K562 (cell line): ENCODE results near the gene METTL25. TPM values are rescaled to one million over a fixed set of nuclear protein-coding genes. Genes with fewer than 3 reads are reported as not detected.

Experiments used
- ATAC-seq: fragments of 200-7000 bp; cut with Tn5 transposase; 3 replicates; pipeline ENCODE4 v1.9.1; 2020; ENCODE audit warnings: moderate library complexity
- BruUV-seq: library from RNA; stranded (reverse); fragments of 400-500 nt; replicated peaks from 2 replicates; lab custom pipeline; 2021; lab: Mats Ljungman, UMichigan
- CTCF ChIA-PET: fragments of 300-600 bp; formaldehyde crosslinking; extraction: SDS; loops from one replicate; lab custom pipeline; 2021; ENCODE audit warnings: low intra/inter-chr PET ratio; lab: Yijun Ruan, JAX
- POLR2A ChIA-PET: fragments of 300-600, 350-650 bp; sonication (Branson Sonifier 250); formaldehyde crosslinking; extraction: SDS; loops from one replicate; lab custom pipeline; 2021; ENCODE audit warnings: antibody characterized with exemption, inconsistent platforms; lab: Yijun Ruan, JAX
- DNase-seq, 4 experiments: peaks; one replicate each; pipeline versions ENCODE4 v3.0.0 to v3.0.0-alpha.2; 2011 to 2018; ENCODE audit warnings: low spot score in 3 of 4, mixed read lengths in 3 of 4; ENCODE audit errors: extremely low read depth in 1 of 4
- FAIRE-seq: peaks from 2 replicates; lab custom pipeline; 2011; peaks lifted over from hg19 to GRCh38; lab: Jason Lieb, UNC
- H2AFZ ChIP-seq: 2 replicates; pipeline ENCODE4 v1.6.0; 2011; ENCODE audit warnings: low read depth, low read length, control low read depth, inconsistent platforms
- H3K27ac ChIP-seq: fragments of 200-600 bp; 3 replicates; pipeline ENCODE4 v1.8.0; 2011; ENCODE audit warnings: low read depth, mild to moderate bottlenecking, control low read depth, inconsistent platforms, low read length, moderate library complexity, mixed read lengths; ENCODE audit errors: extremely low read depth
- H3K27me3 ChIP-seq, 2 experiments: fragments of 300-600 bp in 1 of 2; 2 replicates in 1 of 2; 3 replicates in 1 of 2; pipeline versions ENCODE4 v1.6.0 to v1.8.0; 2011; ENCODE audit warnings: inconsistent platforms in 2 of 2, low read length in 2 of 2, mild to moderate bottlenecking in 1 of 2, mixed read lengths in 1 of 2, moderate library complexity in 1 of 2; ENCODE audit not compliant: control insufficient read depth in 2 of 2, insufficient read depth in 2 of 2
- H3K36me3 ChIP-seq: fragments of 300-600 bp; 3 replicates; pipeline ENCODE4 v1.8.0; 2011; ENCODE audit warnings: mild to moderate bottlenecking, low read length, inconsistent platforms; ENCODE audit not compliant: control insufficient read depth, insufficient read depth
- H3K4me1 ChIP-seq, 2 experiments: fragments of 200-600 bp in 1 of 2; replicated peaks in 1 of 2; 2 replicates in 1 of 2; 3 replicates in 1 of 2; pipeline versions ENCODE4 v1.5.1 to v1.8.0; 2011; ENCODE audit warnings: inconsistent platforms in 2 of 2, low read length in 2 of 2, mild to moderate bottlenecking in 1 of 2, mixed read lengths in 1 of 2, moderate library complexity in 1 of 2; ENCODE audit not compliant: control insufficient read depth in 2 of 2, insufficient read depth in 2 of 2
- H3K4me2 ChIP-seq: 2 replicates; pipeline ENCODE4 v1.6.1; 2011; ENCODE audit warnings: low read length, control low read depth, inconsistent platforms, mixed read lengths; ENCODE audit not compliant: insufficient read depth
- H3K4me3 ChIP-seq: fragments of 200-600 bp; sonication (generic), shearing (Covaris generic); 2 replicates; pipeline ENCODE4 v1.5.1; 2016; ENCODE audit warnings: control low read depth, inconsistent platforms
- H3K79me2 ChIP-seq: fragments of 200-600 bp; 3 replicates; pipeline ENCODE4 v1.8.0; 2011; ENCODE audit warnings: low read length, inconsistent platforms; ENCODE audit not compliant: control insufficient read depth, insufficient read depth
- H3K9ac ChIP-seq, 2 experiments: 2 replicates each; pipeline versions ENCODE4 v1.6.0 to v1.6.1; 2011; ENCODE audit warnings: low read depth in 2 of 2, low read length in 2 of 2, control low read depth in 1 of 2, inconsistent platforms in 1 of 2, mild to moderate bottlenecking in 1 of 2, mixed read lengths in 1 of 2; ENCODE audit not compliant: insufficient read depth in 1 of 2
- H3K9me1 ChIP-seq: one replicate; pipeline ENCODE4 v1.6.0; 2011; ENCODE audit warnings: inconsistent platforms, mild to moderate bottlenecking, low read length, moderate library complexity; ENCODE audit not compliant: control insufficient read depth, insufficient read depth
- H3K9me3 ChIP-seq: replicated peaks from 2 replicates; pipeline ENCODE4 v1.5.1; 2011; ENCODE audit warnings: low read depth, low read length, inconsistent platforms; ENCODE audit not compliant: control insufficient read depth, insufficient read depth
- H4K20me1 ChIP-seq: replicated peaks from 2 replicates; pipeline ENCODE4 v1.6.1; 2011; ENCODE audit warnings: low read length, inconsistent platforms, mixed read lengths; ENCODE audit not compliant: control insufficient read depth, insufficient read depth
- CBX1 ChIP-seq: sonication (generic); IDR thresholded peaks from 2 replicates; pipeline ENCODE4 v1.6.1; 2016; ENCODE audit warnings: antibody characterized with exemption, low read depth, mild to moderate bottlenecking
- EGR1 ChIP-seq: fragments of 450-650 bp; conservative IDR thresholded peaks from 2 replicates; pipeline ENCODE4 v1.6.1; 2017; ENCODE audit warnings: mild to moderate bottlenecking
- FUS ChIP-seq: fragments of 200-400 bp; formaldehyde crosslinking; optimal IDR thresholded peaks from 2 replicates; pipeline ENCODE3; 2017; ENCODE audit warnings: low read depth, low read length
- HOMEZ ChIP-seq: fragments of 250-450 bp; sonication (Bioruptor Pico); IDR thresholded peaks from 2 replicates; pipeline ENCODE4 v1.4.0; 2020; ENCODE audit warnings: mild to moderate bottlenecking, moderate library complexity
- ILF3 ChIP-seq: fragments of 450-650 bp; IDR thresholded peaks from 2 replicates; pipeline ENCODE4 v1.6.1; 2018; ENCODE audit warnings: antibody characterized with exemption, mild to moderate bottlenecking, moderate library complexity, borderline replicate concordance
- MAX ChIP-seq: sonication (generic); formaldehyde crosslinking; IDR thresholded peaks from 2 replicates; pipeline ENCODE4 v1.9.0; 2022; ENCODE audit warnings: mild to moderate bottlenecking, missing genetic modification reagents
- MCM3 ChIP-seq: fragments of 450-650 bp; IDR thresholded peaks from 2 replicates; pipeline ENCODE4 v1.6.1; 2016
- NFIX ChIP-seq: fragments of 250-450 bp; sonication (Bioruptor Pico); IDR thresholded peaks from 2 replicates; pipeline ENCODE4 v1.4.0; 2020; ENCODE audit warnings: low read depth, mild to moderate bottlenecking, moderate library complexity
- POLR2B ChIP-seq: fragments of 450-650 bp; IDR thresholded peaks from 2 replicates; pipeline ENCODE4 v1.6.1; 2018; ENCODE audit warnings: low read depth; ENCODE audit not compliant: partially characterized antibody
- RBM17 ChIP-seq: fragments of 200-400 bp; formaldehyde crosslinking; IDR thresholded peaks from 2 replicates; pipeline ENCODE4 v1.6.1; 2017; ENCODE audit warnings: low read depth, mild to moderate bottlenecking, low read length, borderline replicate concordance
- RFX7 ChIP-seq: fragments of 250-450 bp; sonication (Bioruptor Pico); IDR thresholded peaks from 2 replicates; pipeline ENCODE4 v1.5.1; 2021; ENCODE audit warnings: mild to moderate bottlenecking
- TAF9B ChIP-seq: fragments of 450-650 bp; IDR thresholded peaks from 2 replicates; pipeline ENCODE4 v1.6.1; 2018; ENCODE audit warnings: mild to moderate bottlenecking; ENCODE audit not compliant: partially characterized antibody
- TFE3 ChIP-seq: fragments of 450-650 bp; formaldehyde crosslinking; IDR thresholded peaks from 2 replicates; pipeline ENCODE4 v1.4.0; 2020; ENCODE audit warnings: mild to moderate bottlenecking, mixed read lengths
- ZBED1 ChIP-seq: IDR thresholded peaks from 2 replicates; pipeline ENCODE4 v1.6.1; 2014
- ZBTB1 ChIP-seq: sonication (generic); formaldehyde crosslinking; IDR thresholded peaks from 2 replicates; pipeline ENCODE4 v1.8.1; 2023; ENCODE audit warnings: missing genetic modification reagents, low read depth, mild to moderate bottlenecking, borderline replicate concordance
- ZBTB8A ChIP-seq: fragments of 450-650 bp; IDR thresholded peaks from 2 replicates; pipeline ENCODE4 v1.6.1; 2018; ENCODE audit warnings: mild to moderate bottlenecking, moderate library complexity; ENCODE audit not compliant: partially characterized antibody
- ZNF24 ChIP-seq: fragments of 450-650 bp; IDR thresholded peaks from 2 replicates; pipeline ENCODE4 v1.6.1; 2016
- in situ Hi-C: fragments of 300-500 bp; cut with MboI; formaldehyde crosslinking; loops from 4 replicates; pipeline ENCODE4 v1.15.0; 2018; ENCODE audit warnings: inconsistent platforms, mixed read lengths
- intact Hi-C: fragments of 100-400 bp; cut with micrococcal nuclease; formaldehyde crosslinking; loops from 2 replicates; pipeline ENCODE4 v1.14.2; 2022
- polyA plus RNA-seq, 8 experiments: library from polyadenylated mRNA; depleted of rRNA in 4 of 8; stranded (reverse) in 5 of 8; unstranded in 3 of 8; fragments of >200 nt; fragmentation: Nextera tagmentation in 2 of 8; fragmentation: Illumina TruSeq in 1 of 8; extraction: Ambion mirVana in 2 of 8; extraction: Trizol in 1 of 8; gene quantifications; 2 replicates each; pipeline versions ENCODE4 v1.2.1 to v1.2.3, GENCODE V29; 2011 to 2014; ENCODE audit warnings: inconsistent platforms in 1 of 8, missing spikeins in 1 of 8
- total RNA-seq, 7 experiments: library from RNA; depleted of rRNA in 6 of 7; stranded (reverse); fragments of >200 nt in 6 of 7; fragmentation: Illumina TruSeq in 2 of 7; extraction: Trizol in 2 of 7; gene quantifications; 2 replicates each; pipeline versions ENCODE4 v1.2.1 to v1.2.3, GENCODE V29; 2011 to 2021; ENCODE audit warnings: low replicate concordance in 1 of 7

METTL25 gene
- total and polyA plus RNA-seq, 9 of the 15 experiments (the other 6 are each of a cell fraction or from before 2014, with no cell fraction given) = 0.50 to 2.4 (median 1.9) TPM

- H3K4me3 ChIP-seq = no peak overlapping the region
- H3K27ac ChIP-seq = no peak overlapping the region
- no peak overlapping the region for H3K9ac ChIP-seq
- in situ Hi-C loops (no loop called here), intact Hi-C loops (no loop called here)
- FAIRE-seq = no peak
- no peaks in the 10 kb centered on the region for H3K4me1 ChIP-seq
- H3K27me3 ChIP-seq = no peaks in the 10 kb centered on the region
- no peak overlapping the region for H2AFZ ChIP-seq
- 0 out of 2 replicates have a peak, but pooled peaks cover 4% of the 10 kb centered on the region for H3K9me3 ChIP-seq
- H3K36me3 ChIP-seq = no peaks in the 10 kb centered on the region
- H4K20me1 ChIP-seq = no peaks in the 10 kb centered on the region
- H3K4me2 ChIP-seq = no peak overlapping the region
- ATAC-seq = no peak
- H3K9me1 ChIP-seq = no peaks in the 10 kb centered on the region
- BruUV-seq = no TSS peak
- no peaks in the 10 kb centered on the region for H3K79me2 ChIP-seq
- no peak for DNase-seq
- TF ChIP-seq MAX (CRISPR knock-in tag) = no peak
- TF ChIP-seq MCM3 = no peak
- TF ChIP-seq EGR1 = no peak
- TF ChIP-seq RFX7 (CRISPR knock-in tag) = no peak
- TF ChIP-seq ILF3 = no peak
- no peak for TF ChIP-seq ZBED1
- TF ChIP-seq HOMEZ (CRISPR knock-in tag) = no peak
- TF ChIP-seq NFIX = no peak
- no peak for TF ChIP-seq TFE3
- no peak for TF ChIP-seq FUS
- TF ChIP-seq TAF9B = no peak
- TF ChIP-seq ZBTB1 (CRISPR knock-in tag) = no peak
- TF ChIP-seq ZNF24 = no peak
- no peak for TF ChIP-seq CBX1
- no peak for TF ChIP-seq ZBTB8A
- no peak for TF ChIP-seq POLR2B
- TF ChIP-seq RBM17 = no peak
- ChIA-PET CTCF (no interaction called here), POLR2A (no interaction called here)
These were observed 112.7 kb downstream of the METTL25 start for GRCh38 chr12:82470906-82471512.
